Measurements from ENCODE around the gene CACNA2D4. TPM values are rescaled to one million over a fixed set of nuclear protein-coding genes. Genes with fewer than 3 reads are reported as not detected.

Gene CACNA2D4
- total RNA-seq, 4 donors from 2014 or later: 0.27 to 3.1 (median 0.92) TPM

DNA sequence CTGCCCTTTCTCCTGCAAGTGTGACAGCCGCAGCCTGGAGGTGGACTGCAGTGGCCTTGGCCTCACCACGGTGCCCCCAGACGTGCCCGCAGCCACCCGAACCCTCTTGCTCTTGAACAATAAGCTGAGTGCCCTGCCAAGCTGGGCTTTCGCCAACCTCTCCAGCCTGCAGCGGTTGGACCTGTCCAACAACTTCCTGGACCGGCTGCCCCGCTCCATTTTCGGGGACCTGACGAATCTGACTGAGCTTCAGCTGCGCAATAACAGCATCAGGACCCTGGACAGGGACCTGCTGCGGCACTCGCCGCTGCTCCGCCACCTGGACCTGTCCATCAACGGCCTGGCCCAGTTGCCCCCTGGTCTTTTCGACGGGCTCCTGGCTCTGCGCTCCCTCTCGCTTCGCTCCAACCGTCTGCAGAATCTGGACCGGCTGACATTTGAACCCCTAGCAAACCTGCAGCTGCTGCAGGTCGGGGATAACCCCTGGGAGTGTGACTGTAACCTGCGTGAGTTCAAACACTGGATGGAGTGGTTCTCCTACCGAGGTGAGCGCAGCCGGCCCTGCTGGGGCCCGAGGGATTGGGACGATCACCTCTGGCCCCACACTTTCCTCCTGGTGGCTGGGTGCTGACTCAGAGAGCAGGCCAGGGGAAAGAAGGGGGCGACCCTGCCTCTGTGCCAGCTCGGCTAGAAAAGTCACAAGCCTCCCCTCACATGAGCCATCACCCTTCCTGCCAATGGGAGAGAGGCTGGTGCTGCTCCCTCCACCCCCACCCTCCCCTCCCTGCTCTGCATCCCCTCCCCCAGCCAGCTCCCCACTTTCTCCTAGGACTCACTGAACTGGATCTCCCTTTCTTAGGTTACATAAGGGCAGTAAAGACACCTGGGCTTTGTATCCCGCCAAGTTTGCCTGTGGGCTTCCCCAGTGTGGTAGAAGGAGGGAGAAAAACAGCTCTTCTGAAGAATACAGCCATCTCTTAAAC is 87.2 kb downstream of the CACNA2D4 start:
- WGBS, 2 donors: 9 to 15% methylated on average over 15 to 17 of the region's 34 CpGs
- H3K27me3 ChIP-seq: peaks cover 0 to 98% (median 0%) of the 10 kb centered on the region in 4 donors

DNA sequence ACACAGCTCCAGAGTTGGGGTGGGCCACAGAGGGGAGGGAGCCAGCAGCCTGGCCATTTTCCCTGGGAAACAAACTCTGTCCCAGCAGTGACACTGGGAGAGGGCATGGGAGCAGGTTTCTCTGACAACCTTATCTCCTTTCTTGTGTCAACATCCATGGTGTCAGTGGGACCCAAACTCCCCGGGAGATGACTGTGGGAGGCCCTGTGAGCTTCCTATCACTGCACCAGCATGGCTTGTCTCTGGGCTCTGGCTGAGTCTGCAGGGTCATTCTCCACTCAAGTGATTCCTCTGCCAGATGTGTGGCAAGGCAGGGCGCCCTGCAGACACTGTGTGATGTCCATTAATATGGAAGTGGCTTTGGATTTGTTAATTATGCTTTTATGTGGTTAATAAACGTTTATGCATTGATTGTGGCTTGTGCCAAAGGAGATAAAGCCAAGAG is 88.0 kb downstream of the CACNA2D4 start:
- H3K4me3 ChIP-seq: no peak overlapping the region
- H3K27me3 ChIP-seq: peaks cover 0 to 98% (median 0%) of the 10 kb centered on the region in 4 donors
- H3K4me1 ChIP-seq: peaks cover 0 to 10% (median 0%) of the 10 kb centered on the region in 3 donors
- WGBS, 2 donors: 13 to 16% methylated on average over 1 to 3 of the region's 3 CpGs
- H3K27ac ChIP-seq: no peak overlapping the region
- H3K36me3 ChIP-seq: no peaks in the 10 kb centered on the region
- intact Hi-C loops (cut with DNase I): no loop called here
- no peak for DNase-seq
- no peaks in the 10 kb centered on the region for H3K9me3 ChIP-seq
- TF ChIP-seq CTCF (IDR thresholded peaks at IDR 0.05): no peak
- TF ChIP-seq POLR2A (IDR thresholded peaks at IDR 0.05): no peak

More for the DNA sequence above, 87.2 kb downstream of the CACNA2D4 start:
- no peak for DNase-seq
- no peaks in the 10 kb centered on the region for H3K9me3 ChIP-seq
- no peak for TF ChIP-seq POLR2A (IDR thresholded peaks at IDR 0.05)
- no peak for TF ChIP-seq CTCF (IDR thresholded peaks at IDR 0.05)
- intact Hi-C loops (cut with DNase I): no loop called here
- H3K4me3 ChIP-seq: no peak overlapping the region
- peaks cover 0 to 10% (median 0%) of the 10 kb centered on the region in 3 donors for H3K4me1 ChIP-seq
- H3K27ac ChIP-seq: no peak overlapping the region
- H3K36me3 ChIP-seq: no peaks in the 10 kb centered on the region

GRCh38 chr12:1829306-1829900 is 89.0 kb downstream of the CACNA2D4 start:
- no peak for DNase-seq
- Histone ChIP-seq H3K4me1 (peaks cover 0 to 10% (median 0%) of the 10 kb centered on the region in 3 donors), H3K27me3 (peaks cover 0 to 100% (median 0%) of the 10 kb centered on the region in 4 donors), H3K9me3 (no peaks in the 10 kb centered on the region), H3K36me3 (no peaks in the 10 kb centered on the region), H3K4me3 (no peak overlapping the region), H3K27ac (no peak overlapping the region)
- intact Hi-C loops (cut with DNase I): no loop called here
- 70 to 76% methylated on average over 6 to 7 of the region's 11 CpGs for WGBS, 2 donors
- no peak for TF ChIP-seq CTCF (IDR thresholded peaks at IDR 0.05)
- no peak for TF ChIP-seq POLR2A (IDR thresholded peaks at IDR 0.05)

DNA sequence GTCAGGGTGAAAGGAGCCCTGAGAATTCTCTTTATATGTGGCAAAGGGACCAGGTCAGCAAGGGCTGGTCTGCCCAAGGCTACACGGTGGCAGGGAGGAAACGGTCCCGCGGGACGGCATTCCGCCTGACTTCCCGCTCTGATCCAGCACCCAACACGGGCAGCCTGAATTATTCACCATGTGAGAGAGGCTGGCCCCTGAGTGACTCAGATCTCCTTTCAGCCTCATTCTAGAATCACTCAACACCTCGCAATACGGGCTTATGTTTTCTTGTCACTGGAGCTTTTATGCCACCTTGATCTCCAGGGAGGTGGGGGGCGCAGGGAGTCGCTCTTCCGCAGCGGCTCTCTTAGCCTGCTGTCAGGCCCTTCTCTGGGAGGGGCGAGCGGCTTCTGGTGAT is 89.6 kb downstream of the CACNA2D4 start:
- no peak for TF ChIP-seq CTCF (IDR thresholded peaks at IDR 0.05)
- no peak for TF ChIP-seq POLR2A (IDR thresholded peaks at IDR 0.05)
- no peaks in the 10 kb centered on the region for H3K9me3 ChIP-seq
- H3K4me3 ChIP-seq: no peak overlapping the region
- H3K27ac ChIP-seq: no peak overlapping the region
- H3K36me3 ChIP-seq: no peaks in the 10 kb centered on the region
- intact Hi-C loops (cut with DNase I): no loop called here
- peaks cover 0 to 10% (median 0%) of the 10 kb centered on the region in 3 donors for H3K4me1 ChIP-seq
- 61 to 85% methylated on average over 13 to 15 of the region's 16 CpGs for WGBS, 2 donors
- H3K27me3 ChIP-seq: peaks cover 0 to 100% (median 0%) of the 10 kb centered on the region in 4 donors
- no peak for DNase-seq
